ACHN (cell line): ENCODE measurements around the gene BABAM1.

Source experiments
- DNase-seq: peaks from one replicate; pipeline ENCODE4 v3.0.0-alpha.2; 2015
- in situ Hi-C: cut with HindIII; loops from 2 replicates; pipeline ENCODE4 v1.10.0; 2017; ENCODE audit warnings: low sequenced_read_pairs, low pct_ligation_motif_present, low pct_unique_long_range_greater_than_20kb

BABAM1 gene

GRCh38 chr19:17327654-17328516 lies 60.6 kb downstream of the BABAM1 start:
- no peak for DNase-seq
- in situ Hi-C loops, result no loop called here
